ENCODE data around the gene INSM1.

Gene INSM1

GRCh38 chr20:20395903-20396568, 28.1 kb downstream of the INSM1 start:
- DNase-seq, result no peak

DNA sequence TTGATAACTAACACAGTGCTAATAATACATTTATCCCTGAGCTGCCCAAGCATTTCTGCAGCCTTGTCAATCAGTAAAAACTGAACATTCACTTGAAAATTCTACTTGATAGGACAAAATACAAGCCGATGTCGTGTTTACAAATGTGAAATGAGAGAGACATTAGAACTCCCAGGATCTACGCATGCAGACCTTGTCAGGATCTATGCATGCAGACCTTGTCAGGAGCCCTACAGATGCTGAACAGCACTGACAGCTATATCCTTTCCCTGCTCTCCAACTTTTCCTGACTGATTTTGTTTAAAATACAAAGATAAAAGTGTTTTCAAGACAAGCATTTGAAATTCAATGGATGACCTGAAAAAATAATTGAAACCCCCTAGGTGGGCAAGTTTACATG, 28.9 kb downstream of the INSM1 start:
- no peak for DNase-seq

DNA sequence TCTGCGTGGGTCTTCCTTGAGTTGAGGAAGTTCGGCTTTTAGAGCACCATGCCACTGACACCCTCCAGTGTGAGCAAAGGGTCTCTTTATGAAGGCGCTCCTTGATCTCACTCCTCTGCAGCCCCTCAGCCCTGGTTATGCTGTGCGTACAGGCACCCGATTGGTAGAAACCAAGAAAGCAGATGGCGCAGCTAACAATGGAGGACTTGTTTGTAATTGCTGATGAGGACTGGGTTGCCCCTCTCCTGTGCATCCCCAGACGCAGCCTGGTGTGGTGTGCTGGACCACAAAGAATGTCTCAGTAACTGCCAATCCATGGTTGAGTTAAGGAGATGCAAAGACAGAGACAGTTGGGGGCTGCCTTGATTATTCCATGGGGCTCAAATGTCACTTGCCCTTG, 30.2 kb downstream of the INSM1 start:
- no peak for DNase-seq

DNA sequence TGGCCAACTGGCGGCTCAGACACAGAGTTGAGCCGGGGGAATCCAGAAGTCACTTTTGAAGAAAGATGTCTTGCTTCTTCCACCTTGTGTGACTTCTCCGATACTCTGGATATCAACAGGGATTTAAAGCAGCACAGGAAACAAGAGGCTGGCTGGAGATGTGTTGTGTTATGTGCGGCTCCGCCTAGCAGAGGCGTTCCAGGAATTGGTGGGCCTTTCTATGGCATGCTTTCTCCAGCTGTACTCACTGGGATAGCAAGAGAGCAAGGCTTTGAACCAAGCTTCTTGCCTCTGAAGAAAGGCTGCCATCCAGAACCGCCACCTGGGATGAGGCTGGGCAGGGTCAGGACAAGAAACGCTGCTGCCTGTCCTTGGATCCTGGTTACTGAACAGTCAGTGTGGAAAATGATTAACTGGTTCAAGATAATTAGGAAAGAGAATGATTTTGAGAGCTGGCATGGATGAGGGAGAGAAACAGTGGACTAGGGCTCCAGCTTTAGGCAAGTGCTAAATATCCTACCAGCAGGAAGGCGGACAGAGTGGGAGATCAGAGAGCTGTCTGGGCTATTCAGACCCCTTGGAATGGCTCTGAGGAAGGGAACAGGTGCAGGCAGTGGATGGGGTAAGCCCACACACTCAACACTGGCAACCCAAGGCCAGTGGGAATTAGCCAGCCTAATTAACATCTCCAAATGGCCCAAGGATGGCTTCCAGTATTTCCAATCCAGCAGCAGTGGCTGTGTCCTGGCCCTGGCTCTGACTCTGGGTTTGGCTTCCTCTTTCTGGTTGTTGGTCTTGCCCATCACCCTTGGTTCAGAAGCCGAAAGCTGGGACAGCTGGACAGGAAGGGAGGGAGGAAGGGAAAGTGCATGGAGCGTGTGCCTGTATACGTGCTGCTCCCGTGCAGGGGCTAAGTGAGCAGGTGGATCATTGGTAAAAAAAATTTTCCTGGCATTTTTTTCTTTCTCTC, 31.9 kb downstream of the INSM1 start:
- DNase-seq, result no peak

GRCh38 chr20:20401991-20402390, 34.1 kb downstream of the INSM1 start:
- DNase-seq, result no peak

GRCh38 chr20:20404633-20405032, 36.7 kb downstream of the INSM1 start:
- no peak for DNase-seq

GRCh38 chr20:20405623-20406022, 37.7 kb downstream of the INSM1 start:
- DNase-seq, result no peak

GRCh38 chr20:20406306-20406705, 38.4 kb downstream of the INSM1 start:
- no peak for DNase-seq

DNA sequence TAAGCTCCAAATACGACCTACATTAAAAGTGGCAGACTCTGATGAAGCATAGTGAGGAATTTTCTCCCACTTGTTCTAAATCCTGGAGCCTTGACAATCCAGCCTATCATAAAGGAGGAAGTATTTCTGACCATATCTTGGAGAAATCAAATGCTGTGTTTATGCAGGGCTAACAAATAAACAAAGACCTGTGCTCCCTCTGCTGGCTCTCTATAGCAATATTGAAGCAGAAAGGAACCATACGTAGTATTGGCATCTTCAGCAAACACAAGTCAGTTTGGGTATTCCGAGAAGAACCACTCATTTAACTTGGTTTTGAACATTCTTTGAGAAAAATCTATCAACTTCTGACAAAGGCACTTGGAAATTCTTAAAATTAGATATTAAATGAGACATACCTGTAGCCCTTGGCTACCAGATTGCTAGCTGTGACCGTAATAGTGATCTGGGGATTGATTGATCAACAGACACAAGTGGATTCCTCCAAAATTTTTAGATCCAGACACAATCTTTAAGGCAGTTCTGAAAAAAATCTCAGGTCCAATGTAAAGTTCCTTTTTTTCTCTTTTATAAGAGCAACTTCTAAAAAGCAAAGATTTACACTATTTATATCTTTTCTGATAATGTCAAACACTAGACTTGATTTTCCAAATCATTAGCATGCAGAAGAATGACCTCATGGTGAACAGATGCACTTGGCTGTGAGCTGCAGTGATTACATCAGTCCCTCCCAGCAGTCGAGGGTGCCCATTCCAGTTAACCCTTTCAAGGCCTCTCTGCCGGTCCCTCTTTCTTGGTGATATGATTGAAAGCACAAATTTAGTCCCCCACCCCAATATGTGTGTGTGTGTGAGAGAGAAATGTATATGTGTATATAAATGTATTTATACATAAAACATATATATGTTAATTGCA, 40.2 kb downstream of the INSM1 start:
- no peak for DNase-seq

GRCh38 chr20:20409331-20409730, 41.4 kb downstream of the INSM1 start:
- no peak for DNase-seq

DNA sequence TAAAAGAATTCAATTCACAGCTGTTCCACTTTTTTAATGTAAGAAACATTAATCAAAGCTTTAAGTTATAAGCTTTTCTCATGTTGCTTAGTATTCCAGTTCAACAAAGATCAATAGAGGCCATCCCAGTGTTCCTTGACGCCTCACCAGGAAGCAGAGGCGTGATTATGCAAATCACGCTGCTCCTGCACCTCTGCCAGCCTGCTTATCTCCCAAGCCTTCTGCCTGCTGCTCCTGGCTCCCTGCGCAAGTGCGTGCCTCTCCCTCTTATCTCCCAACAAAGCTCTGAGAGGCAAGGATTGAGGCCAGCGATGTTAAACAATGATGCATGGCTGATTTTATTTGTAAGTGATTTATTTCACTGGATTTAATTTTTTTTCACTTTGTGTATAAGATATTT, 42.8 kb downstream of the INSM1 start:
- DNase-seq, result no peak

GRCh38 chr20:20411402-20411801, 43.5 kb downstream of the INSM1 start:
- DNase-seq, result no peak

DNA sequence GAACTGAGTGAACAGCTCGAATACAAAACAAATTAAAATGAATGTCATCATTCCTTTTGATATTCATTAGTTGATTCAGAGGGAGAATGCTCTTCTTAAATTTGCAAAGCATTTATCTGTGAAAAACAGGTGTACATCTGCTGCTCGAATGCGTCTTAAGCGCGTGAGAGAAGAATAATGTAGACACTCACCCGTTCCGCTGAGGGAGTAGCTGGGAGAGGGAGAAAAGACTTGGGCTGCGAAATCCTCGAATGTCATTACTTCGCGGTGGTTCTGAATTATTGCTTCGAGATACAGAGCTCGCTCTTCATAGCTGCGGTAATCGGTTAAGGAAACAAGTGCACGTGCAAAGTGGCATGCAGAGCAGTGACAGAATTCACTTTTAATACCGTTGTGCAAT, 43.9 kb downstream of the INSM1 start:
- DNase-seq, result no peak

DNA sequence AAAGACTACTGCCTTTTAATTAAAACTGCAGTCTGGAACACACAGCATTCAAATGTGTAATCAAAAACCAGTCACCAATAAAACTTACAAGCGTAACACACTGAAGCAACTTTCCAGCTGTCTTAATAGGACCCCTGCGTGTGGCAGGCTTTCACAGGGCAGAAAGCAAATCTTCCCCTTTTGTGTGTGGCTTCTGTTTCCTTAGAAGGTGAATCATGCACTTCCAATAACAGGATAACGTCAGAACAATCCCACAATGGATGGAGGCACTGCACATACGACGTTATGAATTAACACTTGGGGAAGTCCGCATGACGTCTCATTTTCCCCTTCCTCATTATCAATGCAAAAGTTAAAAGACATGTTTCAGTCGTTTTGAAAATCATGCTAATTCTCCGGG, 44.8 kb downstream of the INSM1 start:
- no peak for DNase-seq

DNA sequence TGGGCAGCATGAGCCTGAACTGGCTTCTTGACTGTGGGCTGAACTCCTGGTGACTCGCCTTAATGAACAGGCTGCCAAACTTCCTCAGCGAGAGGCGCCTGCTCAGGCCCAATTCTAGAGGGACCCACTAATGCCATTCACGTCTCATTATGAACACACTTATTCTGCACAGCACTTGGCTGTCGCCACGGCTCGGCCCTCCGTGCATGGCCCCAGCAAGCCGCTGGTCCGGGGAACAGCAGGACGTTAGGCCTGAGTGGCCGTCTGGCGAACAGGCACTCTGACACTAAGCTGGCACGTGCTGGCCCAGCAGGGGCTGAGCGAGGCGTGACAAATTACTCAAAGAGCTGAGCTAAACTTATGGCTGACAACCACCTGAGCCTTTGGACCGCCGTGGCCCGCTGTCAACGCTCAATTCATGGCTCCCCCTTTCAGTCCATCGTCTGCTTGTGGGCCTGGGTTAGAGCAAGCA, 45.9 kb downstream of the INSM1 start:
- no peak for DNase-seq

DNA sequence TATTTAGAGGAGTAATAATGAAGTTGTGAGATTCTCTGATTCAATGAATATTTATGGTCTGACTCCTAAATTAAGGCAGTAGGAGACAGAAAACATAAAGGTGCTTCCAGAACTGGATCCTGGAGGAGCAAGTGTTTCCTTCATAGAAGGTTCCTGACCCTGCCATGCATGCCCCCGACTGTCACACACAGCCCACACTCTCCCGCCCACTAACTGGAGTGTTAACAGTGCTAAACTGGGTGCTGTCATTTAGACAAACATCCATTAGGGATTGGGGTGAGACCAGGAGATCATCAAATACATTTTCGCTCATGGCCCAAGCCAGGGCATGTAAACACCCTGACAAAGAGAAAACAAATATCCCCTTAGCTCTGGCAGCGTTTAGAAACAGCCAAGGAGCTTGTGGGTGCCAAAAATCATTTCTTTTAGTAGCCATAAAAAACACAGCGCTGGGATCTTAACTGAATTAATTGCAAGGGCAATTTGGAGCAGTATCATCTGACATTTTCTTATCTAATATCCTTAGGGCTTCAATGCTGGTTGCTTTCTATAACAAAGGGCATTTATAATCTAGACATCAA, 46.8 kb downstream of the INSM1 start:
- no peak for DNase-seq

GRCh38 chr20:20415321-20415720, 47.4 kb downstream of the INSM1 start:
- no peak for DNase-seq

DNA sequence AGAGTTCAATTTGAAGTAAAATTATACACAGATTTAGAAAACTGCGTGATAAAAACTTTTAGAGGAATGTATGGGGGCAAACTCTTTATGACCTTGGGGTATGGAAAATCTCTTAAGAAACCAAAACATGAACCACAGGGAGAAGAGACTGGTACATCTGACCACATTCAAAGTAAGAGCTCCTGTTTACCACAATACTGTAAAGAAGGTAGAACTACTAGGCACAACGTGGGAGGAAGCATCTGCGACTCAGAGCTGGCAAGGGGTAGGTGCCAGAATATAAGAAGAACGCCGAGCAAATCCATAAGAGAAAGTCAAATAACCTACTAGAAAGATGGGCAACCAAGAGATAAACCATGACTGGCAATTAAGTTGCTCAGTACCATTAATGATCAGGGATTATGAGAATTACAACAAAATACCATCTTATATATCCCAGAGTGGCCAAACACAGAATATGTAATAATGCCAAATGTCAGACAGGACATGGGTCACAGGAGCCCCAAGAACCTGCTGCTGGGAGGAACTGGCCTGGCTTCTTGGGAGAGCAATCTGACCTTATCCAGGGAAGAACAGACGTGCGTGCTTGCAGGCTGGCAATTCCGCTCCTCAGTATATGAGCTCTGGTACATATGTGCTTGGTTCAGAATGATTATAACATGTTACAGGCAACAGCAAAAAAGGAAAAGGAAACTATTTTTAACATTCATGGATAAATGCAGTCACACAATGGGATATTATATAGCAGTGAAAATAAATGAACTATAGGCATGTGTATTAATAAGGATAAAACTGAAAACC, 50.2 kb downstream of the INSM1 start:
- DNase-seq, result no peak
